ENCODE data around the gene RGL1.
A peak's percentile ranks its signal among the peaks of the same experiment; 100 is the strongest.

RGL1 gene

GRCh38 chr1:183941001-183941400, 136.1 kb downstream of the RGL1 start:
- in situ Hi-C loops (cut with HindIII; ENCODE audit: low sequenced_read_pairs), result no loop called here
- no peak overlapping the region for H3K4me3 ChIP-seq (ENCODE audit: low read depth, low read length)
- no peak for TF ChIP-seq CTCF (IDR thresholded peaks at IDR 0.05; ENCODE audit: low read depth, low read length, missing control alignments)
- DNase-seq (ENCODE audit: low read depth), result no peak

GRCh38 chr1:183942933-183943693, 138.2 kb downstream of the RGL1 start:
- DNase-seq (ENCODE audit: low read depth), result peak; percentile 100
- TF ChIP-seq CTCF (IDR thresholded peaks at IDR 0.05; ENCODE audit: low read depth, low read length, missing control alignments), result peak; percentile 26
- no peak overlapping the region for H3K4me3 ChIP-seq (ENCODE audit: low read depth, low read length)
- in situ Hi-C loops (cut with HindIII; ENCODE audit: low sequenced_read_pairs), result no loop called here

- TF ChIP-seq CTCF (IDR thresholded peaks at IDR 0.05; ENCODE audit: low read depth, low read length, missing control alignments), result no peak
- in situ Hi-C loops (cut with HindIII; ENCODE audit: low sequenced_read_pairs), result no loop called here
- H3K4me3 ChIP-seq (ENCODE audit: low read depth, low read length), result no peak overlapping the region
- no peak for DNase-seq (ENCODE audit: low read depth)
Observed at GRCh38 chr1:183945428-183946319, 140.8 kb downstream of the RGL1 start.

GRCh38 chr1:183946320-183946613, 141.3 kb downstream of the RGL1 start:
- DNase-seq (ENCODE audit: low read depth), result no peak
- H3K4me3 ChIP-seq (ENCODE audit: low read depth, low read length), result no peak overlapping the region
- in situ Hi-C loops (cut with HindIII; ENCODE audit: low sequenced_read_pairs), result no loop called here
- no peak for TF ChIP-seq CTCF (IDR thresholded peaks at IDR 0.05; ENCODE audit: low read depth, low read length, missing control alignments)

- H3K4me3 ChIP-seq (ENCODE audit: low read depth, low read length), result no peak overlapping the region
- no peak for TF ChIP-seq CTCF (IDR thresholded peaks at IDR 0.05; ENCODE audit: low read depth, low read length, missing control alignments)
- DNase-seq (ENCODE audit: low read depth), result no peak
- in situ Hi-C loops (cut with HindIII; ENCODE audit: low sequenced_read_pairs), result no loop called here
Observed at GRCh38 chr1:183947988-183948387, 143.1 kb downstream of the RGL1 start.

GRCh38 chr1:183952101-183952500, 147.2 kb downstream of the RGL1 start:
- in situ Hi-C loops (cut with HindIII; ENCODE audit: low sequenced_read_pairs), result no loop called here
- H3K4me3 ChIP-seq (ENCODE audit: low read depth, low read length), result no peak overlapping the region
- no peak for DNase-seq (ENCODE audit: low read depth)
- TF ChIP-seq CTCF (IDR thresholded peaks at IDR 0.05; ENCODE audit: low read depth, low read length, missing control alignments), result no peak
